ENCODE data around the gene GAPVD1. TPM values are rescaled to one million over a fixed set of nuclear protein-coding genes. Genes with fewer than 3 reads are reported as not detected.
"Not testable (repeated sequence)": the region's sequence is repeated elsewhere in the genome, so short reads cannot be mapped to it uniquely, and the experiment has no call there.

GAPVD1 gene
- total RNA-seq, 2 experiments from 2014 or later = 38.1 to 40.0 TPM

GRCh38 chr9:125286935-125287433, 25.4 kb downstream of the GAPVD1 start:
- H3K27ac Mint-ChIP-seq; H3K27me3 Mint-ChIP-seq (ENCODE audit: low read depth); DNase-seq; intact Hi-C loops (cut with micrococcal nuclease); CTCF ChIA-PET; H3K9me3 Mint-ChIP-seq; H3K36me3 Mint-ChIP-seq (ENCODE audit: low read depth); H3K4me1 Mint-ChIP-seq (ENCODE audit: low read depth); H3K4me3 Mint-ChIP-seq: not testable (repeated sequence)

GRCh38 chr9:125293134-125293533, 31.5 kb downstream of the GAPVD1 start:
- intact Hi-C loops (cut with micrococcal nuclease) = no loop called here
- H3K36me3 Mint-ChIP-seq (ENCODE audit: low read depth) = no peaks in the 10 kb centered on the region

GRCh38 chr9:125295657-125296056, 34.0 kb downstream of the GAPVD1 start:
- H3K4me3 Mint-ChIP-seq = no peak overlapping the region
- H3K9me3 Mint-ChIP-seq = no peaks in the 10 kb centered on the region
- intact Hi-C loops (cut with micrococcal nuclease) = no loop called here
- H3K4me1 Mint-ChIP-seq (ENCODE audit: low read depth) = no peaks in the 10 kb centered on the region
- CTCF ChIA-PET = interaction anchor here (0.6 kb wide), 1 partner anchor 326 kb away, joined by 5 read pairs; no protein-coding TSS in a partner anchor
- no peaks in the 10 kb centered on the region for H3K36me3 Mint-ChIP-seq (ENCODE audit: low read depth)
- H3K27ac Mint-ChIP-seq = no peak overlapping the region
- H3K27me3 Mint-ChIP-seq (ENCODE audit: low read depth) = no peaks in the 10 kb centered on the region
- DNase-seq = no peak

More at GRCh38 chr9:125293134-125293533, 31.5 kb downstream of the GAPVD1 start:
- no peak for DNase-seq
- H3K27me3 Mint-ChIP-seq (ENCODE audit: low read depth) = no peaks in the 10 kb centered on the region
- no peak overlapping the region for H3K4me3 Mint-ChIP-seq
- CTCF ChIA-PET = no interaction called here
- H3K4me1 Mint-ChIP-seq (ENCODE audit: low read depth) = no peaks in the 10 kb centered on the region
- H3K27ac Mint-ChIP-seq = no peak overlapping the region
- no peaks in the 10 kb centered on the region for H3K9me3 Mint-ChIP-seq

- no peak overlapping the region for H3K27ac Mint-ChIP-seq
- no peaks in the 10 kb centered on the region for H3K27me3 Mint-ChIP-seq (ENCODE audit: low read depth)
- intact Hi-C loops (cut with micrococcal nuclease) = no loop called here
- H3K36me3 Mint-ChIP-seq (ENCODE audit: low read depth) = peaks cover 5% of the 10 kb centered on the region
- H3K9me3 Mint-ChIP-seq = no peaks in the 10 kb centered on the region
- DNase-seq = no peak
- no peak overlapping the region for H3K4me3 Mint-ChIP-seq
- no peaks in the 10 kb centered on the region for H3K4me1 Mint-ChIP-seq (ENCODE audit: low read depth)
- CTCF ChIA-PET = no interaction called here
Observed at GRCh38 chr9:125296843-125297372, 35.3 kb downstream of the GAPVD1 start.

GRCh38 chr9:125297917-125298316, 36.3 kb downstream of the GAPVD1 start:
- H3K27me3 Mint-ChIP-seq (ENCODE audit: low read depth) = no peaks in the 10 kb centered on the region
- CTCF ChIA-PET = no interaction called here
- DNase-seq = no peak
- no peaks in the 10 kb centered on the region for H3K9me3 Mint-ChIP-seq
- H3K4me3 Mint-ChIP-seq = no peak overlapping the region
- H3K27ac Mint-ChIP-seq = no peak overlapping the region
- H3K4me1 Mint-ChIP-seq (ENCODE audit: low read depth) = no peaks in the 10 kb centered on the region
- H3K36me3 Mint-ChIP-seq (ENCODE audit: low read depth) = peaks cover 13% of the 10 kb centered on the region
- intact Hi-C loops (cut with micrococcal nuclease) = no loop called here

GRCh38 chr9:125302241-125302640, 40.6 kb downstream of the GAPVD1 start:
- Mint-ChIP-seq H3K27ac (no peak overlapping the region), H3K27me3 (ENCODE audit: low read depth) (no peaks in the 10 kb centered on the region), H3K36me3 (ENCODE audit: low read depth) (peaks cover 22% of the 10 kb centered on the region), H3K4me1 (ENCODE audit: low read depth) (no peaks in the 10 kb centered on the region), H3K9me3 (no peaks in the 10 kb centered on the region), H3K4me3 (no peak overlapping the region)
- intact Hi-C loops (cut with micrococcal nuclease) = no loop called here
- DNase-seq = no peak
- CTCF ChIA-PET = no interaction called here

GRCh38 chr9:125304273-125304672, 42.6 kb downstream of the GAPVD1 start:
- Mint-ChIP-seq H3K27ac (no peak overlapping the region), H3K27me3 (ENCODE audit: low read depth) (no peaks in the 10 kb centered on the region), H3K4me3 (no peak overlapping the region), H3K4me1 (ENCODE audit: low read depth) (no peaks in the 10 kb centered on the region), H3K9me3 (no peaks in the 10 kb centered on the region), H3K36me3 (ENCODE audit: low read depth) (peaks cover 29% of the 10 kb centered on the region)
- CTCF ChIA-PET = interaction anchor here (0.6 to 0.8 kb wide), 2 partner anchors 22 to 264 kb away, joined by 3 read pairs; no protein-coding TSS in a partner anchor
- DNase-seq = no peak
- intact Hi-C loops (cut with micrococcal nuclease) = no loop called here

- Mint-ChIP-seq H3K4me3 (no peak overlapping the region), H3K4me1 (ENCODE audit: low read depth) (no peaks in the 10 kb centered on the region), H3K27ac (no peak overlapping the region), H3K9me3 (peaks cover 6% of the 10 kb centered on the region), H3K36me3 (ENCODE audit: low read depth) (peaks cover 48% of the 10 kb centered on the region), H3K27me3 (ENCODE audit: low read depth) (no peaks in the 10 kb centered on the region)
- CTCF ChIA-PET = interaction anchor here (0.7 kb wide), 1 partner anchor 35 kb away, joined by 3 read pairs; no protein-coding TSS in a partner anchor
- intact Hi-C loops (cut with micrococcal nuclease) = no loop called here
- DNase-seq = no peak
Observed at GRCh38 chr9:125312411-125312810, 50.8 kb downstream of the GAPVD1 start.

GRCh38 chr9:125316359-125316758, 54.7 kb downstream of the GAPVD1 start:
- H3K4me1 Mint-ChIP-seq (ENCODE audit: low read depth); intact Hi-C loops (cut with micrococcal nuclease); CTCF ChIA-PET; H3K27me3 Mint-ChIP-seq (ENCODE audit: low read depth); H3K27ac Mint-ChIP-seq; H3K4me3 Mint-ChIP-seq; DNase-seq: not testable (repeated sequence)
- H3K36me3 Mint-ChIP-seq (ENCODE audit: low read depth) = peaks cover 56% of the 10 kb centered on the region
- H3K9me3 Mint-ChIP-seq = peaks cover 12% of the 10 kb centered on the region

- H3K27me3 Mint-ChIP-seq (ENCODE audit: low read depth) = no peaks in the 10 kb centered on the region
- no peak overlapping the region for H3K4me3 Mint-ChIP-seq
- H3K36me3 Mint-ChIP-seq (ENCODE audit: low read depth) = peaks cover 50% of the 10 kb centered on the region
- intact Hi-C loops (cut with micrococcal nuclease) = no loop called here
- H3K9me3 Mint-ChIP-seq = peaks cover 12% of the 10 kb centered on the region
- CTCF ChIA-PET = no interaction called here
- no peak overlapping the region for H3K27ac Mint-ChIP-seq
- DNase-seq = no peak
- no peaks in the 10 kb centered on the region for H3K4me1 Mint-ChIP-seq (ENCODE audit: low read depth)
Observed at GRCh38 chr9:125317704-125318103, 56.1 kb downstream of the GAPVD1 start.

- Mint-ChIP-seq H3K27ac (no peak overlapping the region), H3K36me3 (ENCODE audit: low read depth) (peaks cover 30% of the 10 kb centered on the region), H3K9me3 (peaks cover 6% of the 10 kb centered on the region), H3K4me1 (ENCODE audit: low read depth) (no peaks in the 10 kb centered on the region), H3K4me3 (no peak overlapping the region), H3K27me3 (ENCODE audit: low read depth) (no peaks in the 10 kb centered on the region)
- DNase-seq = no peak
- CTCF ChIA-PET = interaction anchor here (0.6 kb wide), 1 partner anchor 18 kb away, joined by 3 read pairs; no protein-coding TSS in a partner anchor
- intact Hi-C loops (cut with micrococcal nuclease) = no loop called here
Observed at GRCh38 chr9:125321496-125321895, 59.9 kb downstream of the GAPVD1 start.

- CTCF ChIA-PET = no interaction called here
- Mint-ChIP-seq H3K27ac (no peak overlapping the region), H3K9me3 (no peaks in the 10 kb centered on the region)
Observed at GRCh38 chr9:125323615-125324014, 62.0 kb downstream of the GAPVD1 start.

GRCh38 chr9:125325826-125326225, 64.2 kb downstream of the GAPVD1 start:
- CTCF ChIA-PET = interaction anchor here (0.6 kb wide), 1 partner anchor 22 kb away, joined by 3 read pairs; no protein-coding TSS in a partner anchor
- peaks cover 19% of the 10 kb centered on the region for H3K36me3 Mint-ChIP-seq (ENCODE audit: low read depth)

More at GRCh38 chr9:125323615-125324014, 62.0 kb downstream of the GAPVD1 start:
- no peak overlapping the region for H3K4me3 Mint-ChIP-seq
- no peaks in the 10 kb centered on the region for H3K27me3 Mint-ChIP-seq (ENCODE audit: low read depth)
- intact Hi-C loops (cut with micrococcal nuclease) = no loop called here
- DNase-seq = no peak
- peaks cover 13% of the 10 kb centered on the region for H3K36me3 Mint-ChIP-seq (ENCODE audit: low read depth)
- no peaks in the 10 kb centered on the region for H3K4me1 Mint-ChIP-seq (ENCODE audit: low read depth)

More at GRCh38 chr9:125325826-125326225, 64.2 kb downstream of the GAPVD1 start:
- H3K4me1 Mint-ChIP-seq (ENCODE audit: low read depth) = no peaks in the 10 kb centered on the region
- DNase-seq = no peak
- no peak overlapping the region for H3K27ac Mint-ChIP-seq
- no peaks in the 10 kb centered on the region for H3K9me3 Mint-ChIP-seq
- intact Hi-C loops (cut with micrococcal nuclease) = no loop called here
- no peak overlapping the region for H3K4me3 Mint-ChIP-seq
- no peaks in the 10 kb centered on the region for H3K27me3 Mint-ChIP-seq (ENCODE audit: low read depth)

Measured in activated naive CD4-positive, alpha-beta T cell treated with anti-CD3 and anti-CD28 coated beads for 36 hours (primary cell).